Central memory CD8-positive, alpha-beta T cell (primary cell): ENCODE measurements around the gene CPA3.

Source experiments
- ATAC-seq: fragments of 150-1000 bp; cut with Tn5 transposase; replicated peaks from 2 replicates; pipeline ENCODE4 v1.10.0; 2022; ENCODE audit warnings: mild to moderate bottlenecking, moderate FRiP score, moderate number of reproducible peaks; ENCODE audit not compliant: poor library complexity, severe bottlenecking; ENCODE audit errors: extremely low read depth
- DNase-seq, 2 donors: peaks; one replicate each; pipeline ENCODE4 v3.0.0; 2021; ENCODE audit warnings: low spot score in 2 of 2
- H3K27ac Mint-ChIP-seq: one replicate; pipeline ENCODE4 v1.8.0; 2022; ENCODE audit warnings: low read depth, mild to moderate bottlenecking, moderate library complexity, mixed read lengths
- H3K27me3 Mint-ChIP-seq: one replicate; pipeline ENCODE4 v1.8.0; 2022; ENCODE audit warnings: mixed read lengths
- H3K36me3 Mint-ChIP-seq: one replicate; pipeline ENCODE4 v1.8.0; 2022; ENCODE audit warnings: mild to moderate bottlenecking, moderate library complexity, mixed read lengths; ENCODE audit not compliant: insufficient read depth
- H3K4me1 Mint-ChIP-seq: one replicate; pipeline ENCODE4 v1.8.0; 2022; ENCODE audit warnings: mixed read lengths
- H3K4me3 Mint-ChIP-seq: one replicate; pipeline ENCODE4 v1.8.0; 2022; ENCODE audit warnings: mild to moderate bottlenecking, moderate library complexity, mixed read lengths
- H3K9me3 Mint-ChIP-seq: one replicate; pipeline ENCODE4 v1.8.0; 2022; ENCODE audit warnings: mixed read lengths

CPA3 gene

GRCh38 chr3:148873270-148873927 is 8.3 kb downstream of the CPA3 start:
- no peaks in the 10 kb centered on the region for H3K4me1 Mint-ChIP-seq
- peaks cover 25% of the 10 kb centered on the region for H3K27me3 Mint-ChIP-seq
- DNase-seq = no peak

GRCh38 chr3:148873977-148874376 is 8.9 kb downstream of the CPA3 start:
- no peaks in the 10 kb centered on the region for H3K9me3 Mint-ChIP-seq
- no peak overlapping the region for H3K4me3 Mint-ChIP-seq
- peaks cover 26% of the 10 kb centered on the region for H3K27me3 Mint-ChIP-seq
- H3K4me1 Mint-ChIP-seq = no peaks in the 10 kb centered on the region
- no peaks in the 10 kb centered on the region for H3K36me3 Mint-ChIP-seq
- ATAC-seq (no peak), DNase-seq (no peak)
- no peak overlapping the region for H3K27ac Mint-ChIP-seq

More at GRCh38 chr3:148873270-148873927, 8.3 kb downstream of the CPA3 start:
- Mint-ChIP-seq H3K9me3 (no peaks in the 10 kb centered on the region), H3K4me3 (no peak overlapping the region), H3K27ac (no peak overlapping the region), H3K36me3 (no peaks in the 10 kb centered on the region)
- no peak for ATAC-seq

- Mint-ChIP-seq H3K36me3 (no peaks in the 10 kb centered on the region), H3K4me1 (no peaks in the 10 kb centered on the region), H3K27me3 (peaks cover 31% of the 10 kb centered on the region), H3K9me3 (no peaks in the 10 kb centered on the region), H3K27ac (no peak overlapping the region), H3K4me3 (no peak overlapping the region)
- ATAC-seq = no peak
- no peak for DNase-seq
Observed at GRCh38 chr3:148878095-148878494, 13.0 kb downstream of the CPA3 start.

- Mint-ChIP-seq H3K36me3 (no peaks in the 10 kb centered on the region), H3K4me1 (no peaks in the 10 kb centered on the region), H3K27ac (no peak overlapping the region), H3K9me3 (no peaks in the 10 kb centered on the region), H3K27me3 (peaks cover 37% of the 10 kb centered on the region), H3K4me3 (no peak overlapping the region)
- ATAC-seq = no peak
- DNase-seq = no peak
Observed at GRCh38 chr3:148879256-148879655, 14.2 kb downstream of the CPA3 start.

- Mint-ChIP-seq H3K36me3 (no peaks in the 10 kb centered on the region), H3K9me3 (no peaks in the 10 kb centered on the region), H3K4me1 (no peaks in the 10 kb centered on the region), H3K4me3 (no peak overlapping the region), H3K27me3 (peaks cover 32% of the 10 kb centered on the region), H3K27ac (no peak overlapping the region)
- DNase-seq = no peak
- ATAC-seq = no peak
Observed at GRCh38 chr3:148880681-148881080, 15.6 kb downstream of the CPA3 start.

- H3K27ac Mint-ChIP-seq = no peak overlapping the region
- no peak overlapping the region for H3K4me3 Mint-ChIP-seq
- DNase-seq = no peak
- H3K4me1 Mint-ChIP-seq = no peaks in the 10 kb centered on the region
- no peaks in the 10 kb centered on the region for H3K9me3 Mint-ChIP-seq
- no peaks in the 10 kb centered on the region for H3K36me3 Mint-ChIP-seq
- peaks cover 33% of the 10 kb centered on the region for H3K27me3 Mint-ChIP-seq
- ATAC-seq = no peak
Observed at GRCh38 chr3:148881286-148881685, 16.2 kb downstream of the CPA3 start.

- Mint-ChIP-seq H3K9me3 (no peaks in the 10 kb centered on the region), H3K27ac (no peak overlapping the region), H3K4me3 (no peak overlapping the region), H3K4me1 (no peaks in the 10 kb centered on the region), H3K27me3 (peaks cover 36% of the 10 kb centered on the region), H3K36me3 (no peaks in the 10 kb centered on the region)
- ATAC-seq (no peak), DNase-seq (no peak)
Observed at GRCh38 chr3:148882288-148882687, 17.2 kb downstream of the CPA3 start.

- no peak overlapping the region for H3K27ac Mint-ChIP-seq
- ATAC-seq (no peak), DNase-seq (no peak)
- H3K9me3 Mint-ChIP-seq = no peaks in the 10 kb centered on the region
- H3K27me3 Mint-ChIP-seq = peaks cover 43% of the 10 kb centered on the region
- H3K36me3 Mint-ChIP-seq = no peaks in the 10 kb centered on the region
- H3K4me1 Mint-ChIP-seq = no peaks in the 10 kb centered on the region
- no peak overlapping the region for H3K4me3 Mint-ChIP-seq
Observed at GRCh38 chr3:148883163-148883562, 18.1 kb downstream of the CPA3 start.

GRCh38 chr3:148884261-148884660 is 19.2 kb downstream of the CPA3 start:
- Mint-ChIP-seq H3K27ac (no peak overlapping the region), H3K4me3 (no peak overlapping the region), H3K36me3 (no peaks in the 10 kb centered on the region), H3K9me3 (no peaks in the 10 kb centered on the region), H3K27me3 (peaks cover 47% of the 10 kb centered on the region), H3K4me1 (no peaks in the 10 kb centered on the region)
- no peak for ATAC-seq
- no peak for DNase-seq

- H3K9me3 Mint-ChIP-seq = no peaks in the 10 kb centered on the region
- no peaks in the 10 kb centered on the region for H3K4me1 Mint-ChIP-seq
- H3K27me3 Mint-ChIP-seq = peaks cover 51% of the 10 kb centered on the region
- DNase-seq (no peak), ATAC-seq (no peak)
- no peak overlapping the region for H3K4me3 Mint-ChIP-seq
- H3K36me3 Mint-ChIP-seq = no peaks in the 10 kb centered on the region
- H3K27ac Mint-ChIP-seq = no peak overlapping the region
Observed at GRCh38 chr3:148889828-148890227, 24.7 kb downstream of the CPA3 start.

GRCh38 chr3:148896062-148896461 is 31.0 kb downstream of the CPA3 start:
- Mint-ChIP-seq H3K4me1 (no peaks in the 10 kb centered on the region), H3K4me3 (no peak overlapping the region), H3K36me3 (peaks cover 2% of the 10 kb centered on the region), H3K9me3 (no peaks in the 10 kb centered on the region), H3K27me3 (peaks cover 48% of the 10 kb centered on the region), H3K27ac (no peak overlapping the region)
- DNase-seq = no peak
- no peak for ATAC-seq

- Mint-ChIP-seq H3K27ac (no peak overlapping the region), H3K4me3 (no peak overlapping the region), H3K36me3 (no peaks in the 10 kb centered on the region), H3K4me1 (no peaks in the 10 kb centered on the region), H3K27me3 (peaks cover 42% of the 10 kb centered on the region), H3K9me3 (no peaks in the 10 kb centered on the region)
- ATAC-seq (no peak), DNase-seq (no peak)
Observed at GRCh38 chr3:148901987-148902791, 37.1 kb downstream of the CPA3 start.

GRCh38 chr3:148903022-148903442 is 37.9 kb downstream of the CPA3 start:
- Mint-ChIP-seq H3K9me3 (no peaks in the 10 kb centered on the region), H3K27me3 (peaks cover 44% of the 10 kb centered on the region), H3K27ac (no peak overlapping the region), H3K4me3 (no peak overlapping the region), H3K4me1 (no peaks in the 10 kb centered on the region), H3K36me3 (no peaks in the 10 kb centered on the region)
- DNase-seq = no peak
- no peak for ATAC-seq
